SK-N-SH (cell line): Measurements from ENCODE around the gene MN1. TPM values are rescaled to one million over a fixed set of nuclear protein-coding genes. Genes with fewer than 3 reads are reported as not detected.
"Not testable (repeated sequence)": the region's sequence is repeated elsewhere in the genome, so short reads cannot be mapped to it uniquely, and the experiment has no call there.

Source experiments
- CTCF ChIA-PET: fragments of 300-600, 350-600 bp; formaldehyde crosslinking; extraction: SDS; loops from one replicate; lab custom pipeline; 2021; lab: Yijun Ruan, JAX
- POLR2A ChIA-PET: fragments of 350-600 bp; sonication (Branson Sonifier 250); formaldehyde crosslinking; extraction: SDS; loops from one replicate; lab custom pipeline; 2020; ENCODE audit warnings: antibody characterized with exemption, inconsistent platforms; lab: Yijun Ruan, JAX
- DNase-seq: peaks from one replicate; pipeline ENCODE4 v3.0.0; 2012
- H2AFZ ChIP-seq: fragments of 200-600 bp; sonication (generic); 2 replicates; pipeline ENCODE4 v1.8.1; 2016; ENCODE audit warnings: antibody characterized with exemption, mild to moderate bottlenecking, low read depth
- H3F3A ChIP-seq: fragments of 200-600 bp; sonication (generic); replicated peaks from 2 replicates; pipeline ENCODE3; 2016; ENCODE audit warnings: antibody characterized with exemption, mild to moderate bottlenecking; ENCODE audit not compliant: insufficient read depth
- H3K27ac ChIP-seq, 2 experiments: fragments of 200-500 bp in 1 of 2; fragments of 200-600 bp in 1 of 2; sonication (Bioruptor generic) in 1 of 2; sonication (generic), shearing (Covaris generic) in 1 of 2; 2 replicates each; pipeline versions ENCODE4 v1.5.1 to v1.6.1; 2014 to 2016; ENCODE audit warnings: low read depth in 2 of 2, inconsistent platforms in 1 of 2, low read length in 1 of 2, mild to moderate bottlenecking in 1 of 2, mixed read lengths in 1 of 2
- H3K27me3 ChIP-seq: fragments of 200-600 bp; sonication (generic), shearing (Covaris generic); 2 replicates; pipeline ENCODE4 v1.6.1; 2016; ENCODE audit warnings: mixed run types; ENCODE audit not compliant: insufficient read depth
- H3K36me3 ChIP-seq, 2 experiments: fragments of 200-500 bp in 1 of 2; fragments of 200-600 bp in 1 of 2; sonication (Bioruptor generic) in 1 of 2; sonication (generic) in 1 of 2; replicated peaks in 1 of 2; 2 replicates each; pipeline versions ENCODE3 to v1.5.1; 2014 to 2016; ENCODE audit warnings: low read length in 1 of 2, mild to moderate bottlenecking in 1 of 2; ENCODE audit not compliant: insufficient read depth in 2 of 2, control insufficient read depth in 1 of 2
- H3K4me1 ChIP-seq, 2 experiments: fragments of 200-500 bp in 1 of 2; fragments of 200-600 bp in 1 of 2; sonication (Bioruptor generic) in 1 of 2; sonication (generic), shearing (Covaris generic) in 1 of 2; 2 replicates each; pipeline versions ENCODE4 v1.5.1 to v1.6.1; 2014 to 2016; ENCODE audit warnings: low read depth in 1 of 2, low read length in 1 of 2, mixed run types in 1 of 2; ENCODE audit not compliant: insufficient read depth in 2 of 2, control insufficient read depth in 1 of 2
- H3K4me2 ChIP-seq: fragments of 200-600 bp; sonication (generic), shearing (Covaris generic); 2 replicates; pipeline ENCODE4 v1.6.1; 2017; ENCODE audit warnings: mixed run types
- H3K4me3 ChIP-seq, 2 experiments: fragments of 200-500 bp in 1 of 2; fragments of 200-600 bp in 1 of 2; sonication (Bioruptor generic) in 1 of 2; sonication (generic), shearing (Covaris generic) in 1 of 2; 2 replicates each; pipeline versions ENCODE4 v1.5.1 to v1.8.1; 2014 to 2016; ENCODE audit warnings: low read depth in 2 of 2, inconsistent platforms in 1 of 2, low read length in 1 of 2, mild to moderate bottlenecking in 1 of 2, mixed read lengths in 1 of 2, moderate library complexity in 1 of 2
- H3K79me2 ChIP-seq: fragments of 200-600 bp; sonication (generic); 2 replicates; pipeline ENCODE4 v1.8.1; 2017; ENCODE audit warnings: mild to moderate bottlenecking; ENCODE audit not compliant: insufficient read depth
- H3K9ac ChIP-seq: fragments of 200-600 bp; sonication (generic); 2 replicates; pipeline ENCODE4 v1.6.1; 2017; ENCODE audit warnings: mixed run types
- H3K9me2 ChIP-seq: fragments of 200-600 bp; sonication (generic); 2 replicates; pipeline ENCODE4 v1.6.1; 2017; ENCODE audit warnings: mixed run types
- H3K9me3 ChIP-seq: fragments of 200-600 bp; sonication (generic); 2 replicates; pipeline ENCODE4 v1.6.1; 2017; ENCODE audit warnings: mixed run types, mild to moderate bottlenecking, moderate library complexity
- H4K20me1 ChIP-seq: fragments of 200-600 bp; sonication (generic); 2 replicates; pipeline ENCODE4 v1.6.1; 2017; ENCODE audit warnings: mild to moderate bottlenecking, mixed run types; ENCODE audit not compliant: insufficient read depth
- EZH2phosphoT487 ChIP-seq: fragments of 200-600 bp; sonication (generic); IDR thresholded peaks from 2 replicates; pipeline ENCODE4 v1.6.1; 2017; ENCODE audit warnings: low read depth, mixed run types, mild to moderate bottlenecking, antibody characterized with exemption, moderate library complexity, borderline replicate concordance
- GATA2 ChIP-seq: sonication (generic); formaldehyde crosslinking; IDR thresholded peaks from 2 replicates; pipeline ENCODE4 v1.5.0; 2020; ENCODE audit warnings: mild to moderate bottlenecking, missing genetic modification reagents
- MEF2A ChIP-seq: IDR thresholded peaks from 2 replicates; pipeline ENCODE4 v1.4.0; 2012; ENCODE audit warnings: low read depth, borderline replicate concordance
- MXI1 ChIP-seq: IDR thresholded peaks from 2 replicates; pipeline ENCODE4 v1.6.1; 2012; ENCODE audit warnings: mild to moderate bottlenecking, low read depth, low read length, improper control_type of control experiment
- RFX5 ChIP-seq: IDR thresholded peaks from 2 replicates; pipeline ENCODE4 v1.6.1; 2012; ENCODE audit warnings: mild to moderate bottlenecking, improper control_type of control experiment, low read length
- TAF1 ChIP-seq: IDR thresholded peaks from 2 replicates; pipeline ENCODE4 v1.6.1; 2012; ENCODE audit warnings: low read depth, mild to moderate bottlenecking, low read length, moderate library complexity, borderline replicate concordance
- TCF12 ChIP-seq: IDR thresholded peaks from 2 replicates; pipeline ENCODE4 v1.4.0; 2012
- YY1 ChIP-seq: IDR thresholded peaks from 2 replicates; pipeline ENCODE4 v1.4.0; 2012; ENCODE audit warnings: low read depth, mild to moderate bottlenecking
- WGBS: methylation state at CpG from one replicate; pipeline ENCODE4 v1.1.6; 2017; ENCODE audit warnings: low lambda C conversion rate; 5-methylcytosine and 5-hydroxymethylcytosine counted together
- polyA plus RNA-seq, 3 experiments: library from polyadenylated mRNA; depleted of rRNA; stranded (reverse); fragments of >200 nt; gene quantifications; 2 replicates each; pipeline ENCODE4 v1.2.3, GENCODE V29; 2012
- TF ChIP-seq, protein P1 (sequence below): fragments of 150-350 bp; IDR thresholded peaks from 2 replicates; pipeline ENCODE4 v1.6.1; 2017; ENCODE audit warnings: antibody characterized with exemption, low read length, low read depth, borderline replicate concordance
- TF ChIP-seq, protein P2 (sequence below): fragments of 200-600 bp; sonication (generic); IDR thresholded peaks from 2 replicates; pipeline ENCODE4 v1.6.1; 2017; ENCODE audit warnings: antibody characterized with exemption, mild to moderate bottlenecking, moderate library complexity
- TF ChIP-seq, protein P3 (sequence below): IDR thresholded peaks from 2 replicates; pipeline ENCODE4 v1.4.0; 2012; ENCODE audit warnings: low read depth, borderline replicate concordance

Gene MN1
- polyA plus RNA-seq, 1 of the 3 experiments (the other 2 are of a cell fraction): 0.20 TPM

DNA sequence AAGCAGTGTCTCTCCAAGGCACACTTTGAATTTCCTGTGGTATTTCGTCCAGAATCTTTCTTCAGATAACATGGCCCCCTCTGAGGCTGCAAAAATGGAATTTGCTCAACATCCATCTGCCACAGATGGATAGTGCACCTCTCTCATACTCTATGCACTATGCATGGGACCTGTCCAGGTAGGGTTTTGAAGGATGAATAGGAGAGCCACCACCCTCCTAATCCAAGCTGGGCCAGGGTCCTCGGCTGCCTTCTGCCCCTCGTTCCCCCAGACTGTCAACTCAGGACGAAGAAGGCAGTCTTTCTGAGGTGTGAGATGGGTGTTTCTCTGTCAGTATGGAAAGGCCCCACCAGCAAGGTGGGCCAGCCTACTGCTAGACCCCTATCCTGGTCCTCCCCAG, 56.4 kb downstream of the MN1 start:
- no peak for DNase-seq
- Histone ChIP-seq H3K9me2 (no peaks in the 10 kb centered on the region), H3K4me3 (no peak overlapping the region), H3K27ac (no peak overlapping the region), H3K36me3 (no peaks in the 10 kb centered on the region), H3K4me2 (no peak overlapping the region), H3F3A (no peaks in the 10 kb centered on the region), H3K27me3 (no peaks in the 10 kb centered on the region; the same call in 1 of the 2 replicates), H3K4me1 (peaks cover 7 to 10% of the 10 kb centered on the region in 2 experiments; a peak in 3 of 4 replicates), H3K79me2 (no peaks in the 10 kb centered on the region), H3K9ac (no peak overlapping the region), H4K20me1 (no peaks in the 10 kb centered on the region), H2AFZ (no peak overlapping the region), H3K9me3 (no peaks in the 10 kb centered on the region)
- WGBS: 66% methylated on average over 4 of the region's 4 CpGs
- ChIA-PET POLR2A (no interaction called here), CTCF (interaction anchor here (1.6 kb wide), 1 partner anchor 10 kb away, joined by 4 read pairs; no protein-coding TSS in a partner anchor)
- TF ChIP-seq MXI1 (no peak), TAF1 (no peak), GATA2 (CRISPR knock-in tag) (no peak), MEF2A (no peak), TCF12 (no peak), EZH2phosphoT487 (no peak), RFX5 (no peak), YY1 (no peak)
- TF ChIP-seq, protein P1, sequence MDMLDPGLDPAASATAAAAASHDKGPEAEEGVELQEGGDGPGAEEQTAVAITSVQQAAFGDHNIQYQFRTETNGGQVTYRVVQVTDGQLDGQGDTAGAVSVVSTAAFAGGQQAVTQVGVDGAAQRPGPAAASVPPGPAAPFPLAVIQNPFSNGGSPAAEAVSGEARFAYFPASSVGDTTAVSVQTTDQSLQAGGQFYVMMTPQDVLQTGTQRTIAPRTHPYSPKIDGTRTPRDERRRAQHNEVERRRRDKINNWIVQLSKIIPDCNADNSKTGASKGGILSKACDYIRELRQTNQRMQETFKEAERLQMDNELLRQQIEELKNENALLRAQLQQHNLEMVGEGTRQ: no peak
- TF ChIP-seq, protein P2, sequence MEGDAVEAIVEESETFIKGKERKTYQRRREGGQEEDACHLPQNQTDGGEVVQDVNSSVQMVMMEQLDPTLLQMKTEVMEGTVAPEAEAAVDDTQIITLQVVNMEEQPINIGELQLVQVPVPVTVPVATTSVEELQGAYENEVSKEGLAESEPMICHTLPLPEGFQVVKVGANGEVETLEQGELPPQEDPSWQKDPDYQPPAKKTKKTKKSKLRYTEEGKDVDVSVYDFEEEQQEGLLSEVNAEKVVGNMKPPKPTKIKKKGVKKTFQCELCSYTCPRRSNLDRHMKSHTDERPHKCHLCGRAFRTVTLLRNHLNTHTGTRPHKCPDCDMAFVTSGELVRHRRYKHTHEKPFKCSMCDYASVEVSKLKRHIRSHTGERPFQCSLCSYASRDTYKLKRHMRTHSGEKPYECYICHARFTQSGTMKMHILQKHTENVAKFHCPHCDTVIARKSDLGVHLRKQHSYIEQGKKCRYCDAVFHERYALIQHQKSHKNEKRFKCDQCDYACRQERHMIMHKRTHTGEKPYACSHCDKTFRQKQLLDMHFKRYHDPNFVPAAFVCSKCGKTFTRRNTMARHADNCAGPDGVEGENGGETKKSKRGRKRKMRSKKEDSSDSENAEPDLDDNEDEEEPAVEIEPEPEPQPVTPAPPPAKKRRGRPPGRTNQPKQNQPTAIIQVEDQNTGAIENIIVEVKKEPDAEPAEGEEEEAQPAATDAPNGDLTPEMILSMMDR: no peak
- TF ChIP-seq, protein P3, sequence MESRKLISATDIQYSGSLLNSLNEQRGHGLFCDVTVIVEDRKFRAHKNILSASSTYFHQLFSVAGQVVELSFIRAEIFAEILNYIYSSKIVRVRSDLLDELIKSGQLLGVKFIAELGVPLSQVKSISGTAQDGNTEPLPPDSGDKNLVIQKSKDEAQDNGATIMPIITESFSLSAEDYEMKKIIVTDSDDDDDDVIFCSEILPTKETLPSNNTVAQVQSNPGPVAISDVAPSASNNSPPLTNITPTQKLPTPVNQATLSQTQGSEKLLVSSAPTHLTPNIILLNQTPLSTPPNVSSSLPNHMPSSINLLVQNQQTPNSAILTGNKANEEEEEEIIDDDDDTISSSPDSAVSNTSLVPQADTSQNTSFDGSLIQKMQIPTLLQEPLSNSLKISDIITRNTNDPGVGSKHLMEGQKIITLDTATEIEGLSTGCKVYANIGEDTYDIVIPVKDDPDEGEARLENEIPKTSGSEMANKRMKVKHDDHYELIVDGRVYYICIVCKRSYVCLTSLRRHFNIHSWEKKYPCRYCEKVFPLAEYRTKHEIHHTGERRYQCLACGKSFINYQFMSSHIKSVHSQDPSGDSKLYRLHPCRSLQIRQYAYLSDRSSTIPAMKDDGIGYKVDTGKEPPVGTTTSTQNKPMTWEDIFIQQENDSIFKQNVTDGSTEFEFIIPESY: no peak

DNA sequence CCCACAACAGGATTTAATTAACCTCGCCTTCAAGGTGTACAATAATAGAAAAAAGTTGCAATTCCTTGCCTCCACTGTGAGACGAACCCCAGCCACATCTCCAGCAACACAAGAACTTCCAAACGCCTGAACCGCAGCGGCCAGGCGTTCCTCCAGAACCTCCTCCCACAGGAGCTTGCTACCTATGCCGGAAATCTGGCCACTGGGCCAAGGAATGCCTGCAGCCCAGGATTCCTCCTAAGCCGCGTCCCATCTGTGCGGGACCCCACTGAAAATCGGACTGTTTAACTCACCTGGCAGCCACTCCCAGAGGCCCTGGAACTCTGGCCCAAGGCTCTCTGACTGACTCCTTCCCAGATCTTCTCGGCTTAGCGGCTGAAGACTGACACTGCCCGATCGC, 57.5 kb downstream of the MN1 start:
- H3K4me1 ChIP-seq, H3F3A ChIP-seq, H3K27me3 ChIP-seq, H3K9me2 ChIP-seq, DNase-seq, POLR2A ChIA-PET, CTCF ChIA-PET, H3K36me3 ChIP-seq, H3K9ac ChIP-seq, H4K20me1 ChIP-seq, H3K9me3 ChIP-seq, H3K4me2 ChIP-seq, H3K27ac ChIP-seq, H3K79me2 ChIP-seq, H3K4me3 ChIP-seq, H2AFZ ChIP-seq: not testable (repeated sequence)
- WGBS: 78% methylated on average over 9 of the region's 15 CpGs
